ENCODE measurements around the gene CACNB4.
"Not testable (repeated sequence)": the region's sequence is repeated elsewhere in the genome, so short reads cannot be mapped to it uniquely, and the experiment has no call there.

CACNB4 gene

GRCh38 chr2:152090726-152091125, 8.1 kb downstream of the CACNB4 start:
- not testable (repeated sequence) for H3K27me3 ChIP-seq (ENCODE audit: control insufficient read depth, insufficient read depth, low read length); H3K4me1 ChIP-seq (ENCODE audit: control insufficient read depth, insufficient read depth, low read length); H3K27ac ChIP-seq (ENCODE audit: low read length); DNase-seq (ENCODE audit: low read depth, low spot score); H3K4me3 ChIP-seq (ENCODE audit: low read length); H3K9me3 ChIP-seq (ENCODE audit: control insufficient read depth, insufficient read depth, low read length); H3K36me3 ChIP-seq (ENCODE audit: control insufficient read depth, insufficient read depth, low read length)
- WGBS (ENCODE audit: insufficient coverage, insufficient read length), result no CpG with 5 or more reads among the region's 4 CpGs

GRCh38 chr2:152089238-152089637, 9.6 kb downstream of the CACNB4 start:
- H3K4me3 ChIP-seq (ENCODE audit: low read length), result no peak overlapping the region
- H3K27ac ChIP-seq (ENCODE audit: low read length), result no peak overlapping the region
- WGBS (ENCODE audit: insufficient coverage, insufficient read length), result no CpG with 5 or more reads among the region's 2 CpGs
- H3K27me3 ChIP-seq (ENCODE audit: control insufficient read depth, insufficient read depth, low read length), result no peaks in the 10 kb centered on the region
- no peak for DNase-seq (ENCODE audit: low read depth, low spot score)
- no peaks in the 10 kb centered on the region for H3K36me3 ChIP-seq (ENCODE audit: control insufficient read depth, insufficient read depth, low read length)
- no peaks in the 10 kb centered on the region for H3K4me1 ChIP-seq (ENCODE audit: control insufficient read depth, insufficient read depth, low read length)
- no peaks in the 10 kb centered on the region for H3K9me3 ChIP-seq (ENCODE audit: control insufficient read depth, insufficient read depth, low read length)

- no peaks in the 10 kb centered on the region for H3K36me3 ChIP-seq (ENCODE audit: control insufficient read depth, insufficient read depth, low read length)
- no peak for DNase-seq (ENCODE audit: low read depth, low spot score)
- no peaks in the 10 kb centered on the region for H3K4me1 ChIP-seq (ENCODE audit: control insufficient read depth, insufficient read depth, low read length)
- H3K27ac ChIP-seq (ENCODE audit: low read length), result no peak overlapping the region
- no peaks in the 10 kb centered on the region for H3K27me3 ChIP-seq (ENCODE audit: control insufficient read depth, insufficient read depth, low read length)
- H3K9me3 ChIP-seq (ENCODE audit: control insufficient read depth, insufficient read depth, low read length), result no peaks in the 10 kb centered on the region
- WGBS (ENCODE audit: insufficient coverage, insufficient read length), result no CpG with 5 or more reads among the region's 3 CpGs
- no peak overlapping the region for H3K4me3 ChIP-seq (ENCODE audit: low read length)
Observed at GRCh38 chr2:152088006-152088405, 10.8 kb downstream of the CACNB4 start.

- Histone ChIP-seq H3K4me3 (ENCODE audit: low read length) (no peak overlapping the region), H3K27ac (ENCODE audit: low read length) (no peak overlapping the region), H3K4me1 (ENCODE audit: control insufficient read depth, insufficient read depth, low read length) (no peaks in the 10 kb centered on the region), H3K27me3 (ENCODE audit: control insufficient read depth, insufficient read depth, low read length) (no peaks in the 10 kb centered on the region), H3K36me3 (ENCODE audit: control insufficient read depth, insufficient read depth, low read length) (no peaks in the 10 kb centered on the region), H3K9me3 (ENCODE audit: control insufficient read depth, insufficient read depth, low read length) (no peaks in the 10 kb centered on the region)
- WGBS (ENCODE audit: insufficient coverage, insufficient read length), result no CpG with 5 or more reads among the region's 2 CpGs
- no peak for DNase-seq (ENCODE audit: low read depth, low spot score)
Observed at GRCh38 chr2:152086231-152086630, 12.6 kb downstream of the CACNB4 start.

- no peaks in the 10 kb centered on the region for H3K4me1 ChIP-seq (ENCODE audit: control insufficient read depth, insufficient read depth, low read length)
- H3K36me3 ChIP-seq (ENCODE audit: control insufficient read depth, insufficient read depth, low read length), result no peaks in the 10 kb centered on the region
- no peak overlapping the region for H3K27ac ChIP-seq (ENCODE audit: low read length)
- no peak for DNase-seq (ENCODE audit: low read depth, low spot score)
- no peaks in the 10 kb centered on the region for H3K9me3 ChIP-seq (ENCODE audit: control insufficient read depth, insufficient read depth, low read length)
- H3K4me3 ChIP-seq (ENCODE audit: low read length), result no peak overlapping the region
- no peaks in the 10 kb centered on the region for H3K27me3 ChIP-seq (ENCODE audit: control insufficient read depth, insufficient read depth, low read length)
- no CpG with 5 or more reads among the region's 6 CpGs for WGBS (ENCODE audit: insufficient coverage, insufficient read length)
Observed at GRCh38 chr2:152084076-152084475, 14.8 kb downstream of the CACNB4 start.

GRCh38 chr2:152083202-152083875, 15.5 kb downstream of the CACNB4 start:
- Histone ChIP-seq H3K36me3 (ENCODE audit: control insufficient read depth, insufficient read depth, low read length) (no peaks in the 10 kb centered on the region), H3K4me1 (ENCODE audit: control insufficient read depth, insufficient read depth, low read length) (no peaks in the 10 kb centered on the region), H3K9me3 (ENCODE audit: control insufficient read depth, insufficient read depth, low read length) (no peaks in the 10 kb centered on the region), H3K27me3 (ENCODE audit: control insufficient read depth, insufficient read depth, low read length) (no peaks in the 10 kb centered on the region), H3K4me3 (ENCODE audit: low read length) (no peak overlapping the region), H3K27ac (ENCODE audit: low read length) (no peak overlapping the region)
- no CpG with 5 or more reads among the region's 6 CpGs for WGBS (ENCODE audit: insufficient coverage, insufficient read length)
- no peak for DNase-seq (ENCODE audit: low read depth, low spot score)

GRCh38 chr2:152078662-152079061, 20.2 kb downstream of the CACNB4 start:
- DNase-seq (ENCODE audit: low read depth, low spot score), result no peak
- Histone ChIP-seq H3K36me3 (ENCODE audit: control insufficient read depth, insufficient read depth, low read length) (no peaks in the 10 kb centered on the region), H3K4me1 (ENCODE audit: control insufficient read depth, insufficient read depth, low read length) (no peaks in the 10 kb centered on the region), H3K27me3 (ENCODE audit: control insufficient read depth, insufficient read depth, low read length) (no peaks in the 10 kb centered on the region), H3K4me3 (ENCODE audit: low read length) (no peak overlapping the region), H3K9me3 (ENCODE audit: control insufficient read depth, insufficient read depth, low read length) (no peaks in the 10 kb centered on the region), H3K27ac (ENCODE audit: low read length) (no peak overlapping the region)
- WGBS (ENCODE audit: insufficient coverage, insufficient read length), result no CpG with 5 or more reads among the region's 2 CpGs

- Histone ChIP-seq H3K27me3 (ENCODE audit: control insufficient read depth, insufficient read depth, low read length) (no peaks in the 10 kb centered on the region), H3K9me3 (ENCODE audit: control insufficient read depth, insufficient read depth, low read length) (no peaks in the 10 kb centered on the region), H3K27ac (ENCODE audit: low read length) (no peak overlapping the region), H3K4me1 (ENCODE audit: control insufficient read depth, insufficient read depth, low read length) (peaks cover 1% of the 10 kb centered on the region; the same call in 1 of the 2 replicates), H3K36me3 (ENCODE audit: control insufficient read depth, insufficient read depth, low read length) (no peaks in the 10 kb centered on the region), H3K4me3 (ENCODE audit: low read length) (no peak overlapping the region)
- no CpG with 5 or more reads among the region's 9 CpGs for WGBS (ENCODE audit: insufficient coverage, insufficient read length)
- DNase-seq (ENCODE audit: low read depth, low spot score), result no peak
Observed at GRCh38 chr2:152078023-152078422, 20.8 kb downstream of the CACNB4 start.

- no CpG with 5 or more reads among the region's 4 CpGs for WGBS (ENCODE audit: insufficient coverage, insufficient read length)
- H3K4me3 ChIP-seq (ENCODE audit: low read length), result no peak overlapping the region
- H3K9me3 ChIP-seq (ENCODE audit: control insufficient read depth, insufficient read depth, low read length), result no peaks in the 10 kb centered on the region
- H3K4me1 ChIP-seq (ENCODE audit: control insufficient read depth, insufficient read depth, low read length), result peaks cover 1% of the 10 kb centered on the region; the same call in 1 of the 2 replicates
- DNase-seq (ENCODE audit: low read depth, low spot score), result no peak
- no peaks in the 10 kb centered on the region for H3K27me3 ChIP-seq (ENCODE audit: control insufficient read depth, insufficient read depth, low read length)
- no peaks in the 10 kb centered on the region for H3K36me3 ChIP-seq (ENCODE audit: control insufficient read depth, insufficient read depth, low read length)
- no peak overlapping the region for H3K27ac ChIP-seq (ENCODE audit: low read length)
Observed at GRCh38 chr2:152075461-152076050, 23.3 kb downstream of the CACNB4 start.

GRCh38 chr2:152072011-152072410, 26.8 kb downstream of the CACNB4 start:
- no peak for DNase-seq (ENCODE audit: low read depth, low spot score)

GRCh38 chr2:152071518-152071917, 27.3 kb downstream of the CACNB4 start:
- Histone ChIP-seq H3K9me3 (ENCODE audit: control insufficient read depth, insufficient read depth, low read length) (no peaks in the 10 kb centered on the region), H3K27me3 (ENCODE audit: control insufficient read depth, insufficient read depth, low read length) (no peaks in the 10 kb centered on the region), H3K4me1 (ENCODE audit: control insufficient read depth, insufficient read depth, low read length) (peaks cover 1% of the 10 kb centered on the region; the same call in 1 of the 2 replicates), H3K36me3 (ENCODE audit: control insufficient read depth, insufficient read depth, low read length) (no peaks in the 10 kb centered on the region), H3K4me3 (ENCODE audit: low read length) (no peak overlapping the region), H3K27ac (ENCODE audit: low read length) (no peak overlapping the region)
- no CpG with 5 or more reads among the region's 1 CpG for WGBS (ENCODE audit: insufficient coverage, insufficient read length)
- DNase-seq (ENCODE audit: low read depth, low spot score), result no peak

More at GRCh38 chr2:152072011-152072410, 26.8 kb downstream of the CACNB4 start:
- no peaks in the 10 kb centered on the region for H3K9me3 ChIP-seq (ENCODE audit: control insufficient read depth, insufficient read depth, low read length)
- H3K4me1 ChIP-seq (ENCODE audit: control insufficient read depth, insufficient read depth, low read length), result peaks cover 1% of the 10 kb centered on the region; the same call in 1 of the 2 replicates
- H3K36me3 ChIP-seq (ENCODE audit: control insufficient read depth, insufficient read depth, low read length), result no peaks in the 10 kb centered on the region
- no CpG with 5 or more reads among the region's 2 CpGs for WGBS (ENCODE audit: insufficient coverage, insufficient read length)
- no peak overlapping the region for H3K27ac ChIP-seq (ENCODE audit: low read length)
- H3K4me3 ChIP-seq (ENCODE audit: low read length), result no peak overlapping the region
- H3K27me3 ChIP-seq (ENCODE audit: control insufficient read depth, insufficient read depth, low read length), result no peaks in the 10 kb centered on the region

Data from iPS DF 6.9 (cell line).